ENCODE data around the gene SIRT4. TPM values are rescaled to one million over a fixed set of nuclear protein-coding genes. Genes with fewer than 3 reads are reported as not detected.

The SIRT4 gene
- total RNA-seq, 1 experiment from 2014 or later: 2.8 TPM

- Mint-ChIP-seq H3K4me1 (no peaks in the 10 kb centered on the region), H3K27ac (no peak overlapping the region), H3K9me3 (no peaks in the 10 kb centered on the region), H3K36me3 (peaks cover 33% of the 10 kb centered on the region), H3K4me3 (no peak overlapping the region), H3K27me3 (ENCODE audit: low read depth) (no peaks in the 10 kb centered on the region)
- ATAC-seq (no peak), DNase-seq (ENCODE audit: low spot score) (no peak)
- POLR2A ChIA-PET: no interaction called here
- TF ChIP-seq STAT6 (CRISPR knock-in tag; conservative IDR thresholded peaks at IDR 0.05; ENCODE audit: low read depth) (no peak), ATF1 (CRISPR knock-in tag; IDR thresholded peaks at IDR 0.05) (no peak), ZNF121 (CRISPR knock-in tag; IDR thresholded peaks at IDR 0.05) (no peak), ELF4 (CRISPR knock-in tag; IDR thresholded peaks at IDR 0.05; ENCODE audit: low read depth) (no peak), FOXP4 (CRISPR knock-in tag; IDR thresholded peaks at IDR 0.05) (no peak), MLX (CRISPR knock-in tag; IDR thresholded peaks at IDR 0.05) (no peak), ZNF423 (CRISPR knock-in tag; IDR thresholded peaks at IDR 0.05) (no peak), E2F5 (CRISPR knock-in tag; IDR thresholded peaks at IDR 0.05) (no peak), MXD4 (CRISPR knock-in tag; IDR thresholded peaks at IDR 0.05; ENCODE audit: borderline replicate concordance) (no peak), PREB (CRISPR knock-in tag; IDR thresholded peaks at IDR 0.05; ENCODE audit: borderline replicate concordance) (no peak), NR3C1 (CRISPR knock-in tag; conservative IDR thresholded peaks at IDR 0.05; ENCODE audit: low read depth) (no peak), ZNF138 (CRISPR knock-in tag; conservative IDR thresholded peaks at IDR 0.05) (no peak), ZNF219 (CRISPR knock-in tag; IDR thresholded peaks at IDR 0.05; ENCODE audit: borderline replicate concordance) (no peak), NR2C2 (CRISPR knock-in tag; IDR thresholded peaks at IDR 0.05) (no peak), TEAD4 (CRISPR knock-in tag; IDR thresholded peaks at IDR 0.05) (no peak)
- CTCF ChIA-PET: interaction anchor here (2.0 kb wide), 1 partner anchor 17 kb away, joined by 6 read pairs; no protein-coding TSS in a partner anchor
Measured at GRCh38 chr12:120350576-120351350, 48.6 kb downstream of the SIRT4 start.

GRCh38 chr12:120352117-120352516 is 50.0 kb downstream of the SIRT4 start:
- ATAC-seq (no peak), DNase-seq (ENCODE audit: low spot score) (no peak)
- Mint-ChIP-seq H3K36me3 (peaks cover 41% of the 10 kb centered on the region), H3K27ac (no peak overlapping the region), H3K27me3 (ENCODE audit: low read depth) (no peaks in the 10 kb centered on the region), H3K4me1 (no peaks in the 10 kb centered on the region), H3K9me3 (no peaks in the 10 kb centered on the region), H3K4me3 (no peak overlapping the region)
- ChIA-PET POLR2A (no interaction called here), CTCF (interaction anchor here (0.9 to 2.0 kb wide), 4 partner anchors 15 to 124 kb away, joined by 3 to 6 read pairs (median 4); no protein-coding TSS in a partner anchor)
- no peak for TF ChIP-seq PRRX2 (CRISPR knock-in tag; IDR thresholded peaks at IDR 0.05)
- TF ChIP-seq KAT7 (CRISPR knock-in tag; IDR thresholded peaks at IDR 0.05; ENCODE audit: borderline replicate concordance): no peak
- no peak for TF ChIP-seq AR (CRISPR knock-in tag; IDR thresholded peaks at IDR 0.05)
- TF ChIP-seq HMGA2 (CRISPR knock-in tag; IDR thresholded peaks at IDR 0.05): no peak
- no peak for TF ChIP-seq ZNF121 (CRISPR knock-in tag; IDR thresholded peaks at IDR 0.05)
- TF ChIP-seq PREB (CRISPR knock-in tag; IDR thresholded peaks at IDR 0.05; ENCODE audit: borderline replicate concordance): no peak
